HT1080 (cell line): Measurements from ENCODE around the gene BTBD9. TPM values are rescaled to one million over a fixed set of nuclear protein-coding genes. Genes with fewer than 3 reads are reported as not detected.

Source experiments
- DNase-seq: peaks from one replicate; pipeline ENCODE4 v3.0.0-alpha.2; 2015; ENCODE audit warnings: low read depth
- total RNA-seq: library from RNA; depleted of rRNA; stranded (reverse); fragments of >200 nt; shearing (Covaris generic); gene quantifications from 2 replicates; pipeline ENCODE4 v1.2.3, GENCODE V29; 2014

BTBD9 gene
- total RNA-seq, 1 experiment from 2014 or later, result 5.5 TPM

GRCh38 chr6:38566295-38567030 is 73.3 kb downstream of the BTBD9 start:
- DNase-seq, result no peak

GRCh38 chr6:38564301-38564700 is 75.4 kb downstream of the BTBD9 start:
- DNase-seq, result no peak

- no peak for DNase-seq
Measured at GRCh38 chr6:38555606-38556005, 84.1 kb downstream of the BTBD9 start.

- DNase-seq, result peak; percentile 63
Measured at GRCh38 chr6:38554700-38555413, 84.9 kb downstream of the BTBD9 start.

- no peak for DNase-seq
Measured at GRCh38 chr6:38554014-38554413, 85.7 kb downstream of the BTBD9 start.

- no peak for DNase-seq
Measured at GRCh38 chr6:38552121-38552520, 87.6 kb downstream of the BTBD9 start.

GRCh38 chr6:38549795-38550194 is 89.9 kb downstream of the BTBD9 start:
- DNase-seq, result no peak

- no peak for DNase-seq
Measured at GRCh38 chr6:38549180-38549579, 90.5 kb downstream of the BTBD9 start.

GRCh38 chr6:38543022-38543421 is 96.7 kb downstream of the BTBD9 start:
- no peak for DNase-seq

- DNase-seq, result no peak
Measured at GRCh38 chr6:38542031-38542430, 97.7 kb downstream of the BTBD9 start.

GRCh38 chr6:38533064-38533463 is 106.7 kb downstream of the BTBD9 start:
- DNase-seq, result no peak

GRCh38 chr6:38531134-38531533 is 108.6 kb downstream of the BTBD9 start:
- DNase-seq, result no peak

GRCh38 chr6:38528196-38528965 is 111.3 kb downstream of the BTBD9 start:
- DNase-seq, result peak; percentile 61

- DNase-seq, result peak; percentile 5
Measured at GRCh38 chr6:38527371-38527770, 112.4 kb downstream of the BTBD9 start.

- DNase-seq, result no peak
Measured at GRCh38 chr6:38525888-38526287, 113.8 kb downstream of the BTBD9 start.

- DNase-seq, result no peak
Measured at GRCh38 chr6:38524436-38525145, 115.1 kb downstream of the BTBD9 start.

GRCh38 chr6:38522322-38522721 is 117.4 kb downstream of the BTBD9 start:
- DNase-seq, result no peak

GRCh38 chr6:38518511-38519304 is 121.0 kb downstream of the BTBD9 start:
- no peak for DNase-seq

- no peak for DNase-seq
Measured at GRCh38 chr6:38517005-38517404, 122.7 kb downstream of the BTBD9 start.

GRCh38 chr6:38514399-38514798 is 125.3 kb downstream of the BTBD9 start:
- no peak for DNase-seq

- no peak for DNase-seq
Measured at GRCh38 chr6:38512211-38512610, 127.5 kb downstream of the BTBD9 start.
